Loucy (cell line): Measurements from ENCODE around the gene SYCP2.

Source experiments
- H2AFZ ChIP-seq: fragments of 200-600 bp; sonication (generic); 2 replicates; pipeline ENCODE4 v1.6.0; 2016; ENCODE audit warnings: antibody characterized with exemption, mild to moderate bottlenecking, low read length, moderate library complexity
- H3F3A ChIP-seq: fragments of 200-600 bp; 2 replicates; pipeline ENCODE4 v1.6.0; 2016; ENCODE audit warnings: antibody characterized with exemption, low read depth, mild to moderate bottlenecking
- H3K27me3 ChIP-seq: fragments of 200-600 bp; sonication (generic); 2 replicates; pipeline ENCODE4 v1.6.1; 2014; ENCODE audit warnings: low read length, mild to moderate bottlenecking; ENCODE audit not compliant: insufficient read depth, poor library complexity, severe bottlenecking
- H3K36me3 ChIP-seq: fragments of 200-600 bp; sonication (generic); 2 replicates; pipeline ENCODE4 v1.6.1; 2016; ENCODE audit warnings: low read length; ENCODE audit not compliant: insufficient read depth
- H3K4me1 ChIP-seq: fragments of 200-600 bp; sonication (generic); 2 replicates; pipeline ENCODE4 v1.5.1; 2014; ENCODE audit warnings: low read length, mild to moderate bottlenecking; ENCODE audit not compliant: insufficient read depth, poor library complexity, severe bottlenecking
- H3K4me2 ChIP-seq: fragments of 200-600 bp; sonication (generic); 2 replicates; pipeline ENCODE4 v1.6.0; 2014; ENCODE audit warnings: antibody characterized with exemption, low read length, low read depth, mild to moderate bottlenecking; ENCODE audit not compliant: poor library complexity, severe bottlenecking
- H3K4me3 ChIP-seq: fragments of 200-600 bp; sonication (generic); 2 replicates; pipeline ENCODE4 v1.5.1; 2014; ENCODE audit warnings: low read length, mild to moderate bottlenecking, mixed read lengths; ENCODE audit not compliant: poor library complexity, severe bottlenecking
- H3K79me2 ChIP-seq: fragments of 200-600 bp; sonication (generic); 2 replicates; pipeline ENCODE4 v1.6.1; 2014; ENCODE audit warnings: low read length; ENCODE audit not compliant: insufficient read depth
- H3K9ac ChIP-seq: fragments of 200-600 bp; sonication (generic); 2 replicates; pipeline ENCODE4 v1.6.0; 2014; ENCODE audit warnings: mild to moderate bottlenecking, low read depth, low read length, moderate library complexity; ENCODE audit not compliant: poor library complexity, severe bottlenecking
- H3K9me2 ChIP-seq: fragments of 200-600 bp; sonication (generic); replicated peaks from 2 replicates; pipeline ENCODE4 v1.6.1; 2016; ENCODE audit warnings: low read depth, low read length, mixed read lengths
- H3K9me3 ChIP-seq: fragments of 200-600 bp; sonication (generic); 2 replicates; pipeline ENCODE4 v1.6.1; 2014; ENCODE audit warnings: mild to moderate bottlenecking, antibody characterized with exemption, low read length, low read depth; ENCODE audit not compliant: insufficient read depth
- H4K20me1 ChIP-seq: fragments of 200-600 bp; sonication (generic); 2 replicates; pipeline ENCODE4 v1.6.0; 2014; ENCODE audit warnings: antibody characterized with exemption, low read length, mild to moderate bottlenecking; ENCODE audit not compliant: insufficient read depth, poor library complexity, severe bottlenecking
- EZH2phosphoT487 ChIP-seq: fragments of 200-600 bp; IDR thresholded peaks from 2 replicates; pipeline ENCODE4 v1.6.1; 2018; ENCODE audit warnings: antibody characterized with exemption, mild to moderate bottlenecking, moderate library complexity, borderline replicate concordance
- TF ChIP-seq, protein P1 (sequence below): fragments of 200-600 bp; sonication (generic); conservative IDR thresholded peaks from 2 replicates; pipeline ENCODE4 v1.5.1; 2014; ENCODE audit warnings: mild to moderate bottlenecking, antibody characterized with exemption, low read length

SYCP2 gene

DNA sequence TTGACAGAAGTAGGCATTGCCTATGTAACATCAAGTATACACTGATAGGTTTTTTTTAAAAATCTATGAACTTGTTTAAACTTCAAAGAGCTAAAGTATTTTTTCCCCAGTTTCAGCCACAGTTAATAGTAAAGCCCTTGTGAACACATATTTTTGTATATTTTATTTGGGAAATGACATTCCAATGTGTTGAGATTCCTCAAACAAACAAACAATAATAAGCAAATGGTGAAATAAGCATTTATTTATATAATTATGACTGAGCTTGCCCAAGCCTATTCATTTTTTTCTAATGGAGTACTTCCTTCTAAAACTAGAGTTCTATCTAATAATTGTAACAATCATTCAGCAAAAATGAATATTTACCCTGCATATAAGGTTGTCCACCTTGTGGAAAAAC lies 12.5 kb downstream of the SYCP2 start:
- H2AFZ ChIP-seq, result no peak overlapping the region
- no peaks in the 10 kb centered on the region for H3K4me1 ChIP-seq
- no peaks in the 10 kb centered on the region for H3K79me2 ChIP-seq
- no peaks in the 10 kb centered on the region for H3K9me3 ChIP-seq
- H3K9me2 ChIP-seq, result no peaks in the 10 kb centered on the region
- H3K9ac ChIP-seq, result no peak overlapping the region
- no peaks in the 10 kb centered on the region for H4K20me1 ChIP-seq
- no peaks in the 10 kb centered on the region for H3K36me3 ChIP-seq
- H3K4me3 ChIP-seq, result no peak overlapping the region
- TF ChIP-seq, protein P1, sequence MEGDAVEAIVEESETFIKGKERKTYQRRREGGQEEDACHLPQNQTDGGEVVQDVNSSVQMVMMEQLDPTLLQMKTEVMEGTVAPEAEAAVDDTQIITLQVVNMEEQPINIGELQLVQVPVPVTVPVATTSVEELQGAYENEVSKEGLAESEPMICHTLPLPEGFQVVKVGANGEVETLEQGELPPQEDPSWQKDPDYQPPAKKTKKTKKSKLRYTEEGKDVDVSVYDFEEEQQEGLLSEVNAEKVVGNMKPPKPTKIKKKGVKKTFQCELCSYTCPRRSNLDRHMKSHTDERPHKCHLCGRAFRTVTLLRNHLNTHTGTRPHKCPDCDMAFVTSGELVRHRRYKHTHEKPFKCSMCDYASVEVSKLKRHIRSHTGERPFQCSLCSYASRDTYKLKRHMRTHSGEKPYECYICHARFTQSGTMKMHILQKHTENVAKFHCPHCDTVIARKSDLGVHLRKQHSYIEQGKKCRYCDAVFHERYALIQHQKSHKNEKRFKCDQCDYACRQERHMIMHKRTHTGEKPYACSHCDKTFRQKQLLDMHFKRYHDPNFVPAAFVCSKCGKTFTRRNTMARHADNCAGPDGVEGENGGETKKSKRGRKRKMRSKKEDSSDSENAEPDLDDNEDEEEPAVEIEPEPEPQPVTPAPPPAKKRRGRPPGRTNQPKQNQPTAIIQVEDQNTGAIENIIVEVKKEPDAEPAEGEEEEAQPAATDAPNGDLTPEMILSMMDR, result no peak
- no peak for TF ChIP-seq EZH2phosphoT487
- no peaks in the 10 kb centered on the region for H3K27me3 ChIP-seq
- H3K4me2 ChIP-seq, result no peak overlapping the region
- H3F3A ChIP-seq, result no peaks in the 10 kb centered on the region

DNA sequence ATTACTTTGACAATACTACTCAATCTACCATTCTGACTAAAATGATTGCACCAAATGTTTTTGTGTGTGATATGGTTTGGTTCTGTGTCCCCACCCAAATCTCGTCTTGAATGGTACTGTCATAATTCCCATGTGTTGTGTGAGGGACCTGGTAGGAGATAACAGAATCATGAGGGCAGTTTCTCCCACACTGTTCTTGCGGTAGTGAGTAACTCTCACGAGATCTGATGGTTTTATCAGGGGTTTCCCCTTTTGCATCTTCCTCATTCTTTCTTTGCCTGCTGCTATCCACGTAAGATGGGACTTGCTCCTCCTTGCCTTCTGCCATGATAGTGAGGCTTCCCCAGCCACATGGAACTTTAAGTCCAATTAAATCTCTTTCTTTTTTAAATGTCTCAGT lies 20.8 kb downstream of the SYCP2 start:
- Histone ChIP-seq H2AFZ (no peak overlapping the region), H3K9me3 (no peaks in the 10 kb centered on the region), H3F3A (no peaks in the 10 kb centered on the region), H3K36me3 (no peaks in the 10 kb centered on the region), H3K4me2 (no peak overlapping the region), H3K4me1 (no peaks in the 10 kb centered on the region), H3K4me3 (no peak overlapping the region), H3K9me2 (no peaks in the 10 kb centered on the region), H3K27me3 (no peaks in the 10 kb centered on the region), H4K20me1 (no peaks in the 10 kb centered on the region), H3K79me2 (no peaks in the 10 kb centered on the region), H3K9ac (no peak overlapping the region)
- TF ChIP-seq, protein P1, result no peak
- no peak for TF ChIP-seq EZH2phosphoT487

DNA sequence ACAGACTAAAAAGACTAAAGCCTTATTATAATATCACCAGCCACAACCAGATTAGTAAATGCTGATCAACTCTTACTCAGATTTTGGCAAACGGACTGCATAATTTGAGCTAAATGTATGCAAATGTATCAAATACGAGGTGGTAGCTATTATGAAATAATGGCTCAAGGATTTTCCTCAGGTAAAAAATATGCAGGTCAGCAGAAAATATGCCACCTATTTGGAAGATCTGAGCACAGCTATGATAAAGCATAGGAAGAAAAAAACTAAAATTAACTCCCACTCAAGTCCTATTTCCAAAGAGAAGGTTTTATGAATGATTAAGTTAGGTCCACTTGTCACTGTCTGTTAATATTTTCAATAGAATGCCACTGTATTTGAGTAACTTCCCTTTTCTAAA lies 22.4 kb downstream of the SYCP2 start:
- no peak overlapping the region for H3K4me2 ChIP-seq
- TF ChIP-seq EZH2phosphoT487, result no peak
- TF ChIP-seq, protein P1, result no peak

More for the DNA sequence above, 22.4 kb downstream of the SYCP2 start:
- no peaks in the 10 kb centered on the region for H3K4me1 ChIP-seq
- H3K9me2 ChIP-seq, result no peaks in the 10 kb centered on the region
- H2AFZ ChIP-seq, result no peak overlapping the region
- H3K79me2 ChIP-seq, result no peaks in the 10 kb centered on the region
- H3K4me3 ChIP-seq, result no peak overlapping the region
- no peak overlapping the region for H3K9ac ChIP-seq
- no peaks in the 10 kb centered on the region for H3K9me3 ChIP-seq
- H3K36me3 ChIP-seq, result no peaks in the 10 kb centered on the region
- H4K20me1 ChIP-seq, result no peaks in the 10 kb centered on the region
- no peaks in the 10 kb centered on the region for H3F3A ChIP-seq
- no peaks in the 10 kb centered on the region for H3K27me3 ChIP-seq
